H7 (cell line): ENCODE measurements around the gene RNF8. TPM values are rescaled to one million over a fixed set of nuclear protein-coding genes. Genes with fewer than 3 reads are reported as not detected.
"Not testable (repeated sequence)": the region's sequence is repeated elsewhere in the genome, so short reads cannot be mapped to it uniquely, and the experiment has no call there.

ENCODE experiments used
- DNase-seq: peaks from one replicate; pipeline ENCODE4 v3.0.0; 2012
- H3K27me3 ChIP-seq: 2 replicates; pipeline ENCODE4 v1.6.0; 2011; ENCODE audit warnings: mild to moderate bottlenecking, low read length; ENCODE audit not compliant: control insufficient read depth, insufficient read depth
- H3K36me3 ChIP-seq: replicated peaks from 2 replicates; pipeline ENCODE4 v1.5.1; 2011; ENCODE audit warnings: low read length; ENCODE audit not compliant: control insufficient read depth, insufficient read depth
- H3K4me3 ChIP-seq: 2 replicates; pipeline ENCODE4 v1.5.1; 2011; ENCODE audit warnings: low read depth, mild to moderate bottlenecking, control low read depth, low read length, moderate library complexity; ENCODE audit not compliant: insufficient read depth
- total RNA-seq: library from RNA; depleted of rRNA; stranded (reverse); fragments of >200 nt; shearing (Covaris generic); gene quantifications from 2 replicates; pipeline ENCODE4 v1.2.3, GENCODE V29; 2014

RNF8 gene
- total RNA-seq, 1 experiment from 2014 or later: 32.2 TPM

DNA sequence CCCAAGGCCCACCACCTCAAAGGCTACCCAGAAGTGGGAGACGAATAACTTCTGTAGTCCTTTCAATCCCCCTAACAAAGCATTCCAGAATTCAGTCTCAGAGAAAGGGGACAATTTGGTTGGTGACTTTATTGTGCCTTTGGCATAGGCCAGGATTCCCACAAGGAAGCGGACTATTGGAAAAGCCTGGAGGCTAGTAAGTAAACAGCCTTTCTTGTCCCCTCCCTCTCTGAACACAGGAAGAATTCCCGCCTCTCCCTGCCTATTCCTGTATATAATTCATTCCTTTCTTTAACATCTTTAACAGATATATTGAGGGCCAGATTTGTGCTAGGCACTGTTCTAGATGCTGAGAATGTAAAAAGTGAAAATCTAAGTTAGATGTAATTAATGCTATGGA, 36.1 kb downstream of the RNF8 start:
- Histone ChIP-seq H3K36me3 (peaks cover 10% of the 10 kb centered on the region), H3K27me3 (no peaks in the 10 kb centered on the region), H3K4me3 (no peak overlapping the region)
- DNase-seq: no peak

DNA sequence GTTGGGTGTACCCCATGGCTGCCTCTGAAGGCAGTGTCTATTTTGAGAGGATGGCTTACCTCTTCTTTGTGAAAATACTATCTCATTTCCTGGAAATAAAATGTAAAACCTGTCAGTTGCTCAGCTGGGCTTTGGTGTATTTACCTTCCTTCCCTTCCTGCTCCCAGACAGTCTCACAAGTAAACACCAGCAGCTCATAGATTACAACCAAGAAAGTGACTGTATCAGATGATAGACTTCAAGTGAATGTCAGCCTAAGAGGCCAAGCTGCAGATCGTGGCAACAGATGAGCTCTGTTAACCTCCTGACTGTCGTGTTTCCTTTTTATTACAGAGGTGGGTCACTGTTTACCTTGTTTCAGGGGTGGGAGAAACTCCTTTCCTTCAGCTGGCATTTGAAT, 37.3 kb downstream of the RNF8 start:
- H3K36me3 ChIP-seq: peaks cover 10% of the 10 kb centered on the region
- H3K27me3 ChIP-seq: no peaks in the 10 kb centered on the region
- H3K4me3 ChIP-seq: no peak overlapping the region
- DNase-seq: no peak

DNA sequence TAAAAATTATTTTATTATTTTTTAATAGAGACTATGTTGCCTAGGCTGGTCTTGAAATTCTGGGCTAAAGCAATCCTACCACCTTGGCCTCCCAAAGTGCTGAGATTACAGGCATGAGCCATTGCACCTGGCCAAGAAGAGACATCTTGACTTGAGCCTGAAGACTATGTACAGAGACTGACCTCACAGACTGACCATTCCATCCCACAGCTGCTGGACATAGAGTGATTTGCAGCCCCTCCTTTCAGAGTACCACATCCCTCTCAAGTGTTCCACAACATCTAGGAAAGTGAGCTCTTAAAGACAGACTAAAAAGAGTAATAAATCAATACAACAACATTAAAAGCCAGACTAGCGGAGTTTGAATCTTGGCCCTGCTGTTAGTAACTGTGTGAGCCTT, 39.0 kb downstream of the RNF8 start:
- H3K4me3 ChIP-seq: no peak overlapping the region
- no peak for DNase-seq

DNA sequence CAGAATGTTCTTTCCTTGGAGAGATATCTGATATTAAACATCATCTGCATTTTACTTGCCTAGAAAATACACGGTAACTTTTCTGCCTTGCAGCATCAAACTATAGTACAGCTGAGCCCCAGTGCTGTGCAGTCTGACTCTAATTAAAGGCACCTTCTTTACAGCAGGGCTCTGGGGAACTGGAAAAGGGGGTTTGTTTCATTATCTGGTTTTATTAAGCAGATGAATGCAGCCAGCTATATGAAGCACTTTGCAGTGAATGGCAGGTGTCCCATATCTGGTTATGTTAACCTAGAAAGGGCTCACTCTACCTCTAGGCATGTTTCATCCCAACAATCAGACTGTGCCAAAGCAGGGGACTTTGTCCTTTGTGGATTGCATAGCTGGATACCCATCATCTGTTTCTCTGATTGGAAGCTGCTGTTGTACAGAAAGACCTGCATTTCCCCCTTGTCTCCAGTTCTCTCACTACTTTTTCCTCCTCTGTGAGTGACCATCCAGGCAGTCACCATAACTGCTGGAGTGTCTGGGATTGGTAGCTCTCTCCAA, 39.7 kb downstream of the RNF8 start:
- Histone ChIP-seq H3K36me3 (peaks cover 3% of the 10 kb centered on the region), H3K27me3 (no peaks in the 10 kb centered on the region), H3K4me3 (no peak overlapping the region)
- no peak for DNase-seq

More for the DNA sequence above, 39.0 kb downstream of the RNF8 start:
- Histone ChIP-seq H3K36me3 (peaks cover 7% of the 10 kb centered on the region), H3K27me3 (no peaks in the 10 kb centered on the region)

- no peaks in the 10 kb centered on the region; the same call in 1 of the 2 replicates for H3K27me3 ChIP-seq
- H3K36me3 ChIP-seq: peaks cover 2% of the 10 kb centered on the region; the same call in 1 of the 2 replicates
- no peak for DNase-seq
- H3K4me3 ChIP-seq: no peak overlapping the region
These were observed 42.9 kb downstream of the RNF8 start for GRCh38 chr6:37396571-37397180.

- no peak for DNase-seq
- no peaks in the 10 kb centered on the region for H3K36me3 ChIP-seq
- no peaks in the 10 kb centered on the region; the same call in 1 of the 2 replicates for H3K27me3 ChIP-seq
- no peak overlapping the region for H3K4me3 ChIP-seq
These were observed 45.3 kb downstream of the RNF8 start for GRCh38 chr6:37399131-37399530.

- DNase-seq: no peak
- Histone ChIP-seq H3K4me3 (no peak overlapping the region), H3K36me3 (no peaks in the 10 kb centered on the region), H3K27me3 (no peaks in the 10 kb centered on the region; the same call in 1 of the 2 replicates)
These were observed 46.2 kb downstream of the RNF8 start for GRCh38 chr6:37399795-37400490.

DNA sequence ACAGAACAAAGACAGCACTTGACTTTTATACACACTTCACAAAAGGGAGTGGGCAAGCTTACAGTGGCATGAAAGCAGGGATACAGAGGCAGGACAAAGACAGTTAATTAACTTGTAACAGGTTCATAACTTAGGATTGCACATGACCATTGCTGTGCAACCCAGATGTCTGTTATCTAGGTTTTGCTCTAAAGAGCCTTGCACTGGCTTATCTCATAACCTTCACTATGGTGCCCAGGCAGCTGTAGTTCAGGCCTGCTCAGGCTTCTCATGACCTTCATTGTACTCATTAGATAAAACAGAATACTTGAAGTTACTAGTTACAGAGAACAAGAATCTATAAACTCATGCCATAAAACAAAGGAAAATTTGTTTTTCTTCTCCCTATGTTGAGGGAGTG, 47.9 kb downstream of the RNF8 start:
- not testable (repeated sequence) for DNase-seq, H3K36me3 ChIP-seq

DNA sequence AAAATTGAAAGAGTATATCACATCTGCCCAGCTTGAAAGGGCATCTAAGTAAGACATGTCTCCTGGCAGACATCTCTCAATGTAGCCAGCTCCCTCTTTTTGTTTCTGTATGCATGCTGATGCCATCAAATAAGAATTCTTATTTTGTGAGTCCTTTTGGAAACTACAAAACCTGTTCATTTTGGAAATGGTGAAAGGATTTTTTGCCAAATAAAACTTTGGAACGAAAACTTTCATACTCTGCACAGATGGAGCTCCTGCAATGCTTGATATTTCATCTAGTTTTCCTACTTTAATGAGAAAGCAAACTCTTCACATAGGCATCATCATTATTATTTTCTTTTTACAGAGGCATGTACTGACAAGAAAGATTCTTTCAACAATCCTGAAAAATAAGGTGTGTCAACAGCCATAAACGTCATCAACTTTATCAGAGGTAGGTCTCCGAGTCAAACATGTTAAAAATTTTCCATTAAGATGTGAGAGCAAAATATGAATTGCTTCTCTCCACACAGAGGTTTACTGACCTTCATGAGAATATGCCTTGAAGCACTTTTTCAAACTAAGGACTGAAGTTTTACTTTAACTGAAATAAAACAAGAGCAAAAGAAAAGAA, 53.1 kb downstream of the RNF8 start:
- Histone ChIP-seq H3K27me3 (no peaks in the 10 kb centered on the region), H3K4me3 (no peak overlapping the region), H3K36me3 (no peaks in the 10 kb centered on the region)
- DNase-seq: no peak

More for the DNA sequence above, 47.9 kb downstream of the RNF8 start:
- H3K27me3 ChIP-seq, H3K4me3 ChIP-seq: not testable (repeated sequence)

- Histone ChIP-seq H3K4me3 (no peak overlapping the region), H3K36me3 (no peaks in the 10 kb centered on the region), H3K27me3 (no peaks in the 10 kb centered on the region)
- DNase-seq: no peak
These were observed 54.2 kb downstream of the RNF8 start for GRCh38 chr6:37407948-37408347.

DNA sequence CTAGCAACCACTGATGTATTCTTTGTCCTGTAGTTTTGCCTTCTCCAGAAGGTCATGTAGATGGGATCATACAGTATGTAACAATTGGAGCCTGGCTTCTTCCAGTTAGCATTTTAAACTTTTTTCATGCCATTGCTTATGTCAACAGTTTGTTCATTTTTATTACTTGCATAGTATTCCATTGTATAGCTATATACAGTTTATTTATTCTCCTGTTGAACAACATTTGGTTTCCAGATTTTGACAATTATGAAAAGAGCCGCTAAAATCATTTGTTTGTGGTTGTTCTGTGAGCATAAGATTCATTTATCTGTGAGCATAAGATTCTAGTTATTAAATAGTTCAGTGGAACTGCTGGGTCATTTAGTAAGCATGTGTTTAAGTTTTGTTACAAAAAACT, 55.7 kb downstream of the RNF8 start:
- no peaks in the 10 kb centered on the region for H3K27me3 ChIP-seq

DNA sequence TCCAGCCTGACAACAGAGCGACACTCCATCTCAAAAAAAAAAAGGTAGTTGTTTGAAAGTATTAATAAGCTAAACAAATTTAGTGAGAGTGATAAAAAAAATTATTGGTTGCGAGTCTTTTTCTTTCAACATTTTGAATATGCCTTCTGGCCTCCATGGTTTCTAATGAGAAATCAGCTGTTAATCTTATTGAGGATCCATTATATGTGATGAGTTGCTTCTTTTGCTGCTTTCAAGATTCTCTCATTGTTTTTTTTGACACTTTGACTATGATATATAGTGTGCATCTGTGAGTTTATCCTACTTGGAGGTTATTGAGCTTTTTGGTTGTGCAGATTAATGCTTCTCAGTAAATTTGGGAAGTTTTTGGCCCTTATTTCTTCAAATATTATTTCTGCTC, 63.6 kb downstream of the RNF8 start:
- Histone ChIP-seq H3K27me3 (no peaks in the 10 kb centered on the region), H3K36me3 (no peaks in the 10 kb centered on the region), H3K4me3 (no peak overlapping the region)
- DNase-seq: no peak

More for the DNA sequence above, 55.7 kb downstream of the RNF8 start:
- Histone ChIP-seq H3K4me3 (no peak overlapping the region), H3K36me3 (no peaks in the 10 kb centered on the region)
- DNase-seq: no peak

- H3K36me3 ChIP-seq: no peaks in the 10 kb centered on the region
- H3K4me3 ChIP-seq: no peak overlapping the region
- no peak for DNase-seq
- H3K27me3 ChIP-seq: no peaks in the 10 kb centered on the region
These were observed 64.9 kb downstream of the RNF8 start for GRCh38 chr6:37418722-37419121.

GRCh38 chr6:37426058-37426944, 72.5 kb downstream of the RNF8 start:
- no peak for DNase-seq
- Histone ChIP-seq H3K27me3 (no peaks in the 10 kb centered on the region), H3K4me3 (no peak overlapping the region)

More at GRCh38 chr6:37426058-37426944, 72.5 kb downstream of the RNF8 start:
- H3K36me3 ChIP-seq: no peaks in the 10 kb centered on the region
